Measurements from ENCODE around the gene GDPD3. TPM values are rescaled to one million over a fixed set of nuclear protein-coding genes. Genes with fewer than 3 reads are reported as not detected.

The GDPD3 gene
- total and polyA plus RNA-seq, 4 donors, result 0.42 to 0.71 (median 0.55) TPM

GRCh38 chr16:30084816-30085159, 28.5 kb downstream of the GDPD3 start:
- Histone ChIP-seq H3K9ac (ENCODE audit: low read depth in 1 of 2, low read length in 2 of 2) (no peak overlapping the region), H3K9me3 (ENCODE audit: control insufficient read depth in 4 of 4, low read length in 3 of 4) (no peaks in the 10 kb centered on the region), H3K4me1 (ENCODE audit: control insufficient read depth in 4 of 4, insufficient read depth in 4 of 4, low read length in 3 of 4) (peaks cover 1 to 7% (median 4%) of the 10 kb centered on the region in 4 donors), H3K27me3 (ENCODE audit: control insufficient read depth in 4 of 4, insufficient read depth in 4 of 4, low read length in 3 of 4) (no peaks in the 10 kb centered on the region), H3K36me3 (ENCODE audit: control insufficient read depth in 4 of 4, insufficient read depth in 3 of 4, low read depth in 1 of 4, low read length in 3 of 4) (peaks cover 28 to 37% (median 37%) of the 10 kb centered on the region in 4 donors), H3K27ac (ENCODE audit: low read depth in 1 of 2, low read length in 2 of 2) (no peak overlapping the region), H3K4me3 (ENCODE audit: low read depth in 1 of 3, low read length in 3 of 3) (no peak overlapping the region)
- 81% methylated on average over 17 of the region's 17 CpGs for WGBS
- TF ChIP-seq HNF4A (conservative IDR thresholded peaks at IDR 0.05) (no peak), NR2F2 (IDR thresholded peaks at IDR 0.05) (no peak), GABPA (IDR thresholded peaks at IDR 0.05 in 1 of 2, conservative IDR thresholded peaks at IDR 0.05 in 1 of 2) (no peak), HNF4G (IDR thresholded peaks at IDR 0.05) (no peak), ZBTB33 (IDR thresholded peaks at IDR 0.05) (no peak), RAD21 (IDR thresholded peaks at IDR 0.05) (no peak), RXRA (IDR thresholded peaks at IDR 0.05) (no peak), YY1 (IDR thresholded peaks at IDR 0.05) (no peak), MAX (IDR thresholded peaks at IDR 0.05) (no peak), CTCF (IDR thresholded peaks at IDR 0.05; ENCODE audit: low read depth, low read length, missing input control) (no peak), FOXA1 (IDR thresholded peaks at IDR 0.05) (no peak), FOXA2 (IDR thresholded peaks at IDR 0.05) (no peak), SP1 (IDR thresholded peaks at IDR 0.05) (no peak), EGR1 (IDR thresholded peaks at IDR 0.05; ENCODE audit: low read depth in 2 of 2) (no peak), TAF1 (conservative IDR thresholded peaks at IDR 0.05) (no peak), JUND (IDR thresholded peaks at IDR 0.05) (no peak), ATF3 (IDR thresholded peaks at IDR 0.05) (no peak)
- TF ChIP-seq, protein P1, sequence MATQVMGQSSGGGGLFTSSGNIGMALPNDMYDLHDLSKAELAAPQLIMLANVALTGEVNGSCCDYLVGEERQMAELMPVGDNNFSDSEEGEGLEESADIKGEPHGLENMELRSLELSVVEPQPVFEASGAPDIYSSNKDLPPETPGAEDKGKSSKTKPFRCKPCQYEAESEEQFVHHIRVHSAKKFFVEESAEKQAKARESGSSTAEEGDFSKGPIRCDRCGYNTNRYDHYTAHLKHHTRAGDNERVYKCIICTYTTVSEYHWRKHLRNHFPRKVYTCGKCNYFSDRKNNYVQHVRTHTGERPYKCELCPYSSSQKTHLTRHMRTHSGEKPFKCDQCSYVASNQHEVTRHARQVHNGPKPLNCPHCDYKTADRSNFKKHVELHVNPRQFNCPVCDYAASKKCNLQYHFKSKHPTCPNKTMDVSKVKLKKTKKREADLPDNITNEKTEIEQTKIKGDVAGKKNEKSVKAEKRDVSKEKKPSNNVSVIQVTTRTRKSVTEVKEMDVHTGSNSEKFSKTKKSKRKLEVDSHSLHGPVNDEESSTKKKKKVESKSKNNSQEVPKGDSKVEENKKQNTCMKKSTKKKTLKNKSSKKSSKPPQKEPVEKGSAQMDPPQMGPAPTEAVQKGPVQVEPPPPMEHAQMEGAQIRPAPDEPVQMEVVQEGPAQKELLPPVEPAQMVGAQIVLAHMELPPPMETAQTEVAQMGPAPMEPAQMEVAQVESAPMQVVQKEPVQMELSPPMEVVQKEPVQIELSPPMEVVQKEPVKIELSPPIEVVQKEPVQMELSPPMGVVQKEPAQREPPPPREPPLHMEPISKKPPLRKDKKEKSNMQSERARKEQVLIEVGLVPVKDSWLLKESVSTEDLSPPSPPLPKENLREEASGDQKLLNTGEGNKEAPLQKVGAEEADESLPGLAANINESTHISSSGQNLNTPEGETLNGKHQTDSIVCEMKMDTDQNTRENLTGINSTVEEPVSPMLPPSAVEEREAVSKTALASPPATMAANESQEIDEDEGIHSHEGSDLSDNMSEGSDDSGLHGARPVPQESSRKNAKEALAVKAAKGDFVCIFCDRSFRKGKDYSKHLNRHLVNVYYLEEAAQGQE (IDR thresholded peaks at IDR 0.05), result no peak
- DNase-seq (ENCODE audit: low spot score), result no peak
